HG03135 (cell line): ENCODE measurements around the gene EGF.
"Not testable (repeated sequence)": the region's sequence is repeated elsewhere in the genome, so short reads cannot be mapped to it uniquely, and the experiment has no call there.

ENCODE experiments used
- ATAC-seq: cut with Tn5 transposase; IDR thresholded peaks from one replicate; pipeline ENCODE4 v1.9.1; 2021; ENCODE audit warnings: mild to moderate bottlenecking, moderate library complexity; ENCODE audit not compliant: unreplicated experiment

EGF gene

GRCh38 chr4:110022457-110022856 lies 109.8 kb downstream of the EGF start:
- ATAC-seq, result no peak

DNA sequence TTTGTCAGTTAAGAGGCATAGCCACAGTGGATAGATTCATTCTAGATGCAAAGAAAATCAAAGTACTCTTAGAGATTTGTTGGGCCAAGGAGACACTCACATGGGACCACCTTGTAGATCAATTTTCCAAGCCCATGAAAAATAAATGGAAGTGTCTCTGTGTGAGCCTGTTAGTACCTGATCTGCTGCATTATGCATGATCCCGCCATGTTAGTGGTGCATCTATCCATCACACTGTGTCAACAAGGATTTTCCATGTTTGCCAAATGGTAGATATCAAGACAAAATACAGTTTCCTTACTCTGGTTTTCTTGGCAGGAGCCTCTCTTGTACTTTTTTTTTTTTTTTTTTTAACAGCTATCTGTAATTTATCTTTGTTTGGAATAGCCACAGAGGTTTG lies 112.4 kb downstream of the EGF start:
- no peak for ATAC-seq

GRCh38 chr4:110025718-110026117 lies 113.0 kb downstream of the EGF start:
- no peak for ATAC-seq

GRCh38 chr4:110032603-110033002 lies 119.9 kb downstream of the EGF start:
- no peak for ATAC-seq

- no peak for ATAC-seq
These were observed 120.8 kb downstream of the EGF start for GRCh38 chr4:110033355-110034025.

- ATAC-seq, result peak; percentile 94
These were observed 121.3 kb downstream of the EGF start for GRCh38 chr4:110034026-110034393.

DNA sequence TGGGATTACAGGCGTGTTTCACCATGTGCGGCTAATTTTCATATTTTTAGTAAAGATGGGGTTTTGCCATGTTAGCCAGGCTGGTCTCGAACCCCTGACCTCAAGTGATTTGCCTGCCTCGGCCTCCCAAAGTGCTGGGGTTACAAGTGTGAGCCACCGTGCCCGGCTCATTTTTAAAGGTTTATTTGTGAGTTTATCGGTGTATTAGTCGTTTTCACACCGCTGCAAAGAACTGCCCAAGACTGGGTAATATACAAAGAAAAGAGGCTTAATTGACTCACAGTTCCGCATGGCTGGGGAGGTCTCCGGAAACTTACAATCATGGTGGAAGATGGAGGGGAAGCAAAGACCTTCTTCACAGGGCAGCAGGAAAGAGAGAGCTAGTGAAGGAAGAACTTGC lies 126.5 kb downstream of the EGF start:
- not testable (repeated sequence) for ATAC-seq

DNA sequence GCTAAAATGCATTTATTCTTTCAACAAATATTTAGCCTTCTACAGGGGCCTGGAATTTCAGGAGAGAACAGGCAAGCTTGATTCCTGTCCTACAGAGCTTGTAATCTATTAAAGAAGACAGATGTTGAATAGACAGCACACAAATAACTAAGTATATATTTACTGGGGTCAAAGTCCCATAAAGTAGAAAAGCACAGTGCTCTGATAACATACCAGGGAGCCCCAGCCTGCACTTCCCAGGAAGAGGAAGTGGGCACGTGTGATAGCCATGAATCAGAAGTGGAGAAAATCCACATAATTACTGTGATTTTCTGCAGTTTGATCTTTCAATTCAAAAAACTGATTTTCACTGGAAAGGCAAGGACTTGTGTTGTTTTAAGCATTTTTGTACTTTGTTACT lies 129.1 kb downstream of the EGF start:
- no peak for ATAC-seq

DNA sequence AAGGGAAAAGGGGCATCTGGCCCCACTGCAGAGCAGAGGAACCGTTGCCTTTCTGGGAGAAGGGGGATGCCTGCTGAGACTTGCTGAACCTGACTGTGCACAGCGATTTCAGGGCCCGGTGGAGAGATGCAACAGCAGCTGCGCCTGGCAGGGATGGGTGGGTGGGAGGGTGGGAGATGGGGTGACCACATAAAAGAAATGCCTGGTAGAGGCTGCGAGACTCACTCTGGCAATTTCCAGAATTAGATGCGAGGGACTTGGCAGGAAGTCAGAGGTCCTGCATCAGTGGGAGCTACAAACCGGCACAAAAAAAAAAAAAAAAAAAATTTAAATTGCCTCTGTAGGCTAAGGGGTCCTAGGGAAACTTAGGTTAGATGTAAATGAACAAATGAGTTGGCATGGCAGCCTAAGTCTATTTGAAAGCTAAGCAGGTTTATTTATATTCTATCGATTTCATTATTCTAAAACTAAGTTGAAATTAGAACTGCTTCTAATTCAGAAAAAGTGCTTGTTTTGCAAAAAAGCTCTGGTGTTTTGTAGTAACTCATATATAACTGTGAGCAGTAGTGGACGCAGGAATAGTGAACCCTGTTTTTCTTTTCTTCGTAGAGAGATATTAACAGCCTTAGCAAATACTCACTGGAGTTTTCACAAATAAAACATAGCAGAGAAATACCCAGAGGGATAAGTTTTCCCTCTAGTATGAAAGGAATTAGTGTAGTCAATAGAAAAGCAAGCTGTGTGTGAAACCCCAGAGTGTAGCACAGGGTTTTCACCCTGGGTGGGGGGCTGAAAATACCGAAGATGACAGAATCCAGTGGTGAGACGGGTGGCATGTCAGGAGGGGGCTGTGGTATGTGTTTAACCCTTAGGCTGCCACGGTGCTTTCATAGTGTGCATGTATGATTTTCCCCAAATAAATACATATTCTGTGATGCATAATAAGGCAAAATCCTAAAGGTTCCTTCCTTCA lies 130.1 kb downstream of the EGF start:
- ATAC-seq, result no peak

DNA sequence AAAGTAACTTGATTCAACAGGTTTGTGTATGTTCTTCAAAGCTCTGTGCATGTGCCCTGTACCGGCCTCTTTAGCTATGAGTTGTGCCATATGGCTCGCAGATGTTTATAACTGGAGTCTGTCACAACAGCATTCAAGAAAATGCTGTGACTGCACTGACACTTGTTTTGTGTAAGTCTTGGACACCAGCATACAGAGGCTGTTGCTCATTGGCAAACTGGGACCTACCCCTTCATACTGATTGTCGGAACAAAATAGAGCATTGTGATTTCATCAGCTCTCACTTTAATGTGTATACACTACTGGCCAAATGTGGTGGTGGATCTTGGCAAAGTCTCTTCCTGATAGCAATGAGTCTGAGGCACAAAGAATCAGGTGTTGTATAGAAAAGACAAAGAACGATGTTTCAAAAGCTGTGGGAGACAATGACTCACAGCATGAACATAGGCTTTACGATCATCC lies 133.9 kb downstream of the EGF start:
- ATAC-seq, result no peak

GRCh38 chr4:110049951-110050925 lies 137.6 kb downstream of the EGF start:
- ATAC-seq, result peak; percentile 70

DNA sequence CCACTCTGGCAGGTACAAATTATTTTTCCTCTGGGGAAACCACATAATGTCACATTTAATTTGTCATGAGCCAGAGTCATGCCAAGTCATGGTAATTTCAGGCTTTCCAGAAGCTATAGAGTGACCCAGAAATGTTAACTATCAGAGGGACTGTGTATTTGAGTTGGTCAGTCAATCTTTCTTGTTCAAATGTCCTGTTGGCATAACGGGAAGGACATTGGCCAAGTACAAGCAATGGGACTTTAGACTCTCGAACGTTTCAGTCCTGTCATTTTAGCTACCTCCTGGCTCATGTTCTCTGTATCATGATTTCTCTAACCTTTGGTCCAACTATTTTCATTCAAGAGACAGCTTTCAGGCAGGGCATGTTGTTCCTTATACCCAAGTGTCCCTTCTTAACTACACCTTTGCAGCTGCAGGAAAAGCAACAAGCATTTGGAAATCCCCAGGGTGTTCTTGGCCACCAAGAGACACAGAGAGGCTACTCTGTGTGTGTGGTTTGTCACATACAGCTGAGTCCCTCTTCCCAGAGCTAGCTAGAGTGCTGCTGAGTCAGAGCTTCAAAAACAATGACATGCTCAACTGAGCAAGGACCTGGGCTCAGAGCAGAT lies 142.6 kb downstream of the EGF start:
- peak; percentile 65 for ATAC-seq

DNA sequence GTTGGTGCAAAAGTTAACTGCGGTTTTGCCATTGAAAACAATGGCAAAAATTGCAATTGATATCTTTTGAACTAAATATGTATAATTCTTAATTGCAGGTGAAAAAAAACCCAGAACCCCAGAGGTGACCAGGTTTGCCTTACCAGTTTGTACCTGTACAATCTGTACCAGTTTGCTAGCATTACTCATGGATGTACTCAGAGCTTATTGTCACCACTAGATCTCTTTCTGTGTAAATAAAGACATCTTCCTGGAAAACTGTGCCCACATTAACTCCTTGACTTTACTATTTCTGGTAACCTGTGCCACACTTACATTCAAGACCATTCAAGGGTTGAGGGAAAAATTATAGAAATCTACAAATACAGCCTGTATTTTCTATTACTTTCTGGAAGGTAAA lies 146.0 kb downstream of the EGF start:
- ATAC-seq, result no peak

DNA sequence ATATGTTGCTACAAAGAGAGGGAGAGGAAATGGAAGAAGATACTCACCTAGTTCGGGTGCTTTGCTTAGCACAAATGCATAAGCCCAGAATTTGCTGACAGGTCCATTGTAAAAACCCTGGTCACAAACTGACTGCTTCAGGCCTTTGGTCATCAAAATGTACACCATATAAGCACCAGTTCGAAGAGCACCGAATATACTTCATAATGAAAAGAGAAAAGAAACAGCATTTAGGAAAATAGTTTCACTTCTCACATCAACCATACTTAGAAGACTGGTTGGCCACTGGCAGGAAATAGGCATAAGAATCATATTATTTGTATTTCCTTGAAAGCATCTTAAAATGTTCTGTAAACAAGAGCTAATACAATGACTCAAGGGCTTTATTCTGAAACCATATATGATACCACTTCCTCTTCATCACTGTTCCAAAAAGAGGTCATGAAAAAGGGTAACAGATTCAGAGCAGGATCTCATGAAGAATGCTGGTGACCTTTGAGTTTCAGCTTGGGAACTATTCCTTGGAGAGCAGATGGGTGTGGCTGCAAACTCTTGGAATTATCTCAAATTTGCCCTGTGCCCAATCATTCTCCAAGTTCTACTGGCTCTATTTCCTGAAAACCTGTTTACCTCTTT lies 147.0 kb downstream of the EGF start:
- ATAC-seq, result peak; percentile 82

GRCh38 chr4:110061076-110061475 lies 148.4 kb downstream of the EGF start:
- no peak for ATAC-seq
